NCI-H2196 (cell line): ENCODE results near the gene DOCK1.

Source experiments
- DNase-seq: peaks from one replicate; lab custom pipeline; 2025; ENCODE audit not compliant: unreplicated experiment; lab: John Stamatoyannopoulos, UW

The DOCK1 gene

GRCh38 chr10:127486355-127486754 lies 581.1 kb downstream of the DOCK1 start:
- no peak for DNase-seq

- DNase-seq, result no peak
These were observed 587.5 kb downstream of the DOCK1 start for GRCh38 chr10:127492607-127493250.

- no peak for DNase-seq
These were observed 590.8 kb downstream of the DOCK1 start for GRCh38 chr10:127496035-127496434.

GRCh38 chr10:127497685-127498084 lies 592.5 kb downstream of the DOCK1 start:
- no peak for DNase-seq

GRCh38 chr10:127498087-127498486 lies 592.9 kb downstream of the DOCK1 start:
- DNase-seq, result no peak

- DNase-seq, result no peak
These were observed 594.9 kb downstream of the DOCK1 start for GRCh38 chr10:127500127-127500526.
